ENCODE data around the gene TNNC2. TPM values are rescaled to one million over a fixed set of nuclear protein-coding genes. Genes with fewer than 3 reads are reported as not detected.

TNNC2 gene
- polyA plus RNA-seq, 2 of the 4 experiments (the other 2 are of a cell fraction) = 0.23 TPM; not detected in 1

- no peak for TF ChIP-seq FOXS1 (CRISPR knock-in tag; IDR thresholded peaks at IDR 0.05)
These were observed 30.2 kb upstream of the TNNC2 start, which contains the start of the genes ACOT8 and ZSWIM3 (continued) for GRCh38 chr20:45857114-45857881.

- H3K9me3 ChIP-seq = no peaks in the 10 kb centered on the region
- H3K4me3 ChIP-seq = no peak overlapping the region
- WGBS (ENCODE audit: missing lambda C conversion rate) = 80% methylated on average over 2 of the region's 2 CpGs
- ChIA-PET CTCF (interaction anchor here (1.4 kb wide), 1 partner anchor 28 kb away, joined by 4 read pairs; the partner anchor contains the start of gene ZSWIM1), POLR2A (no interaction called here)
- ATAC-seq = no peak
- TF ChIP-seq CEBPB (IDR thresholded peaks at IDR 0.05) (no peak), RAD21 (conservative IDR thresholded peaks at IDR 0.05 in 1 of 2, IDR thresholded peaks at IDR 0.05 in 1 of 2) (no peak), MAFK (IDR thresholded peaks at IDR 0.05; ENCODE audit: partially characterized antibody) (no peak), CBX2 (IDR thresholded peaks at IDR 0.05; ENCODE audit: borderline replicate concordance, low read depth) (no peak), NFE2L2 (conservative IDR thresholded peaks at IDR 0.05; ENCODE audit: low read length) (no peak), ZNF302 (CRISPR knock-in tag; IDR thresholded peaks at IDR 0.05) (no peak), NPAS2 (CRISPR knock-in tag; IDR thresholded peaks at IDR 0.05; ENCODE audit: borderline replicate concordance) (no peak), FOSB (CRISPR knock-in tag; IDR thresholded peaks at IDR 0.05) (no peak), JUNB (IDR thresholded peaks at IDR 0.05) (no peak), EHF (CRISPR knock-in tag; IDR thresholded peaks at IDR 0.05) (no peak), HEYL (CRISPR knock-in tag; IDR thresholded peaks at IDR 0.05) (no peak), PHF8 (IDR thresholded peaks at IDR 0.05; ENCODE audit: borderline replicate concordance, low read depth) (no peak), CHD2 (IDR thresholded peaks at IDR 0.05; ENCODE audit: low read length, partially characterized antibody) (no peak), HOXB13 (CRISPR knock-in tag; IDR thresholded peaks at IDR 0.05; ENCODE audit: low read depth) (no peak), RARB (CRISPR knock-in tag; IDR thresholded peaks at IDR 0.05) (no peak), HOXA7 (CRISPR knock-in tag; IDR thresholded peaks at IDR 0.05) (no peak)
- TF ChIP-seq, protein P1, sequence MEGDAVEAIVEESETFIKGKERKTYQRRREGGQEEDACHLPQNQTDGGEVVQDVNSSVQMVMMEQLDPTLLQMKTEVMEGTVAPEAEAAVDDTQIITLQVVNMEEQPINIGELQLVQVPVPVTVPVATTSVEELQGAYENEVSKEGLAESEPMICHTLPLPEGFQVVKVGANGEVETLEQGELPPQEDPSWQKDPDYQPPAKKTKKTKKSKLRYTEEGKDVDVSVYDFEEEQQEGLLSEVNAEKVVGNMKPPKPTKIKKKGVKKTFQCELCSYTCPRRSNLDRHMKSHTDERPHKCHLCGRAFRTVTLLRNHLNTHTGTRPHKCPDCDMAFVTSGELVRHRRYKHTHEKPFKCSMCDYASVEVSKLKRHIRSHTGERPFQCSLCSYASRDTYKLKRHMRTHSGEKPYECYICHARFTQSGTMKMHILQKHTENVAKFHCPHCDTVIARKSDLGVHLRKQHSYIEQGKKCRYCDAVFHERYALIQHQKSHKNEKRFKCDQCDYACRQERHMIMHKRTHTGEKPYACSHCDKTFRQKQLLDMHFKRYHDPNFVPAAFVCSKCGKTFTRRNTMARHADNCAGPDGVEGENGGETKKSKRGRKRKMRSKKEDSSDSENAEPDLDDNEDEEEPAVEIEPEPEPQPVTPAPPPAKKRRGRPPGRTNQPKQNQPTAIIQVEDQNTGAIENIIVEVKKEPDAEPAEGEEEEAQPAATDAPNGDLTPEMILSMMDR (IDR thresholded peaks at IDR 0.05) = no peak
- H3K4me2 ChIP-seq = no peak overlapping the region
- DNase-seq (ENCODE audit: low read depth in 1 of 2, low spot score in 1 of 2) = no peak
- H3K27ac ChIP-seq = no peak overlapping the region
- FAIRE-seq = no peak
- peaks cover 14% of the 10 kb centered on the region; the same call in 2 of the 3 replicates for H3K4me1 ChIP-seq
These were observed 26.4 kb upstream of the TNNC2 start for GRCh38 chr20:45853484-45853883.

DNA sequence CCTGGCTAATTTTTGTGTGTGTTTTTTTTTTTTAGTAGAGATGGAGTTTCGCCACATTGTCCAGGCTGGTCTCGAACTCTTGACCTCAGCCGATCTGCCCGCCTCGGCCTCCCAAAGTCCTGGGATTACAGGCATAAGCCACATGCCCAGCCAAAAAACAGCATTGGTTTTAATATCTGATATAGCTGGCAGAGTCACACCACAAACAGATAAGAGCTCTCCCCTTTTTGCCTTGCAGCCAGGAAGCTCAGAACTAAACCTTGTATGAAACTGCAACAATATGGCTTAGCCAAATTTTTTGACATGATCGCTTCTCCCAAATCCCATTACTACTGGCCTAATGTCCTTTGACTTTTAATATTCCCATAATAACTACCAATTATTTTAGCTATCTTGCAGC, 25.2 kb upstream of the TNNC2 start:
- WGBS (ENCODE audit: missing lambda C conversion rate) = 84% methylated on average over 6 of the region's 6 CpGs
- CTCF ChIA-PET = interaction anchor here (0.6 kb wide), 1 partner anchor 13 kb away, joined by 3 read pairs; no protein-coding TSS in a partner anchor
- H3K9me3 ChIP-seq = no peaks in the 10 kb centered on the region
- H3K4me3 ChIP-seq = no peak overlapping the region
- no peak for TF ChIP-seq NR3C1 (IDR thresholded peaks at IDR 0.05)
- H3K4me2 ChIP-seq = no peak overlapping the region
- POLR2A ChIA-PET = no interaction called here
- DNase-seq (ENCODE audit: low read depth in 1 of 2, low spot score in 1 of 2) = no peak
- no peak overlapping the region for H3K27ac ChIP-seq
- peaks cover 8% of the 10 kb centered on the region; the same call in 2 of the 3 replicates for H3K4me1 ChIP-seq
- no peak for FAIRE-seq
- no peak for ATAC-seq

- Histone ChIP-seq H3K4me2 (no peak overlapping the region), H3K4me1 (peaks cover 8% of the 10 kb centered on the region; the same call in 2 of the 3 replicates), H3K4me3 (no peak overlapping the region), H3K27ac (no peak overlapping the region), H3K9me3 (no peaks in the 10 kb centered on the region)
- FAIRE-seq = no peak
- no peak for DNase-seq (ENCODE audit: low read depth in 1 of 2, low spot score in 1 of 2)
- CTCF ChIA-PET = interaction anchor here (0.9 to 1.0 kb wide), 3 partner anchors 10 to 119 kb away, joined by 3 to 4 read pairs (median 3); no protein-coding TSS in a partner anchor
- TF ChIP-seq KDM1A (IDR thresholded peaks at IDR 0.05; ENCODE audit: low read depth) = 0 out of 2 replicates have a peak, but pooled peaks have one; percentile 11
- TF ChIP-seq HOXB5 (CRISPR knock-in tag; IDR thresholded peaks at IDR 0.05) = no peak
- ATAC-seq = no peak
- POLR2A ChIA-PET = no interaction called here
These were observed 24.4 kb upstream of the TNNC2 start for GRCh38 chr20:45851501-45851900.
